Measurements from ENCODE around the gene SDK1. TPM values are rescaled to one million over a fixed set of nuclear protein-coding genes. Genes with fewer than 3 reads are reported as not detected.

Gene SDK1
- total and polyA plus RNA-seq, 2 experiments from 2014 or later: not detected

GRCh38 chr7:3404501-3404900 is 103.4 kb downstream of the SDK1 start:
- H3K27ac ChIP-seq: no peak overlapping the region
- H3K4me1 ChIP-seq (ENCODE audit: insufficient read depth): no peaks in the 10 kb centered on the region
- DNase-seq: no peak
- H4K20me1 ChIP-seq (ENCODE audit: insufficient read depth): no peaks in the 10 kb centered on the region
- no peaks in the 10 kb centered on the region for H3K9me3 ChIP-seq (ENCODE audit: low read depth)
- no peaks in the 10 kb centered on the region for H3K9me2 ChIP-seq (ENCODE audit: insufficient read depth)
- H2AFZ ChIP-seq: no peak overlapping the region
- TF ChIP-seq EZH2 (IDR thresholded peaks at IDR 0.05; ENCODE audit: insufficient read depth, poor library complexity, severe bottlenecking) (no peak), EZH2phosphoT487 (IDR thresholded peaks at IDR 0.05; ENCODE audit: insufficient read depth, low read depth) (no peak)
- no peak overlapping the region for H3K4me2 ChIP-seq (ENCODE audit: unreplicated experiment)
- no peaks in the 10 kb centered on the region for H3K27me3 ChIP-seq (replicated peaks; ENCODE audit: insufficient read depth)
- in situ Hi-C loops (cut with MboI): no loop called here
- H3K36me3 ChIP-seq (ENCODE audit: low read depth): no peaks in the 10 kb centered on the region
- no peaks in the 10 kb centered on the region for H3K79me2 ChIP-seq (ENCODE audit: insufficient read depth)
- H3K4me3 ChIP-seq: no peak overlapping the region
- H3K9ac ChIP-seq: no peak overlapping the region
- WGBS, 2 experiments (ENCODE audit: low coverage in 1 of 2, low lambda C conversion rate in 2 of 2, missing lambda C conversion rate in 2 of 2): 80 to 84% methylated on average over 1 of the region's 1 CpG
- H3F3A ChIP-seq (ENCODE audit: insufficient read depth): no peaks in the 10 kb centered on the region

GRCh38 chr7:3408814-3409595 is 108.0 kb downstream of the SDK1 start:
- TF ChIP-seq EZH2phosphoT487 (IDR thresholded peaks at IDR 0.05; ENCODE audit: insufficient read depth, low read depth) (no peak), EZH2 (IDR thresholded peaks at IDR 0.05; ENCODE audit: insufficient read depth, poor library complexity, severe bottlenecking) (no peak)
- no peak overlapping the region for H3K9ac ChIP-seq
- H3K9me3 ChIP-seq (ENCODE audit: low read depth): no peaks in the 10 kb centered on the region
- H3K27ac ChIP-seq: no peak overlapping the region
- no peaks in the 10 kb centered on the region for H3K9me2 ChIP-seq (ENCODE audit: insufficient read depth)
- H3F3A ChIP-seq (ENCODE audit: insufficient read depth): no peaks in the 10 kb centered on the region
- no peaks in the 10 kb centered on the region for H3K36me3 ChIP-seq (ENCODE audit: low read depth)
- no peak overlapping the region for H3K4me3 ChIP-seq
- in situ Hi-C loops (cut with MboI): no loop called here
- H2AFZ ChIP-seq: no peak overlapping the region
- no peaks in the 10 kb centered on the region for H4K20me1 ChIP-seq (ENCODE audit: insufficient read depth)
- WGBS, 2 experiments (ENCODE audit: low coverage in 1 of 2, low lambda C conversion rate in 2 of 2, missing lambda C conversion rate in 2 of 2): 19 to 21% methylated on average over 5 of the region's 5 CpGs
- no peak for DNase-seq
- H3K27me3 ChIP-seq (replicated peaks; ENCODE audit: insufficient read depth): no peaks in the 10 kb centered on the region
- H3K4me1 ChIP-seq (ENCODE audit: insufficient read depth): no peaks in the 10 kb centered on the region
- no peaks in the 10 kb centered on the region for H3K79me2 ChIP-seq (ENCODE audit: insufficient read depth)
- no peak overlapping the region for H3K4me2 ChIP-seq (ENCODE audit: unreplicated experiment)

GRCh38 chr7:3412871-3413270 is 111.8 kb downstream of the SDK1 start:
- Histone ChIP-seq H3K27me3 (replicated peaks; ENCODE audit: insufficient read depth) (no peaks in the 10 kb centered on the region), H3K4me3 (no peak overlapping the region), H3K9me3 (ENCODE audit: low read depth) (no peaks in the 10 kb centered on the region), H4K20me1 (ENCODE audit: insufficient read depth) (no peaks in the 10 kb centered on the region), H3F3A (ENCODE audit: insufficient read depth) (no peaks in the 10 kb centered on the region), H3K9me2 (ENCODE audit: insufficient read depth) (no peaks in the 10 kb centered on the region), H3K9ac (no peak overlapping the region), H3K27ac (no peak overlapping the region), H3K36me3 (ENCODE audit: low read depth) (no peaks in the 10 kb centered on the region), H3K4me1 (ENCODE audit: insufficient read depth) (no peaks in the 10 kb centered on the region), H2AFZ (no peak overlapping the region), H3K4me2 (ENCODE audit: unreplicated experiment) (no peak overlapping the region), H3K79me2 (ENCODE audit: insufficient read depth) (no peaks in the 10 kb centered on the region)
- in situ Hi-C loops (cut with MboI): no loop called here
- no peak for DNase-seq
- TF ChIP-seq EZH2 (IDR thresholded peaks at IDR 0.05; ENCODE audit: insufficient read depth, poor library complexity, severe bottlenecking) (no peak), EZH2phosphoT487 (IDR thresholded peaks at IDR 0.05; ENCODE audit: insufficient read depth, low read depth) (no peak)
- WGBS, 2 experiments (ENCODE audit: low coverage in 1 of 2, low lambda C conversion rate in 2 of 2, missing lambda C conversion rate in 2 of 2): 22 to 23% methylated on average over 2 of the region's 2 CpGs

- Histone ChIP-seq H3K4me2 (ENCODE audit: unreplicated experiment) (no peak overlapping the region), H2AFZ (no peak overlapping the region), H3K4me1 (ENCODE audit: insufficient read depth) (no peaks in the 10 kb centered on the region), H3F3A (ENCODE audit: insufficient read depth) (no peaks in the 10 kb centered on the region), H3K27ac (no peak overlapping the region), H3K27me3 (replicated peaks; ENCODE audit: insufficient read depth) (no peaks in the 10 kb centered on the region), H3K79me2 (ENCODE audit: insufficient read depth) (no peaks in the 10 kb centered on the region), H3K9me3 (ENCODE audit: low read depth) (no peaks in the 10 kb centered on the region), H3K9me2 (ENCODE audit: insufficient read depth) (no peaks in the 10 kb centered on the region), H3K4me3 (no peak overlapping the region), H3K9ac (no peak overlapping the region), H4K20me1 (ENCODE audit: insufficient read depth) (no peaks in the 10 kb centered on the region), H3K36me3 (ENCODE audit: low read depth) (no peaks in the 10 kb centered on the region)
- 11 to 18% methylated on average over 3 of the region's 3 CpGs for WGBS, 2 experiments (ENCODE audit: low coverage in 1 of 2, low lambda C conversion rate in 2 of 2, missing lambda C conversion rate in 2 of 2)
- in situ Hi-C loops (cut with MboI): no loop called here
- DNase-seq: no peak
- TF ChIP-seq EZH2 (IDR thresholded peaks at IDR 0.05; ENCODE audit: insufficient read depth, poor library complexity, severe bottlenecking) (no peak), EZH2phosphoT487 (IDR thresholded peaks at IDR 0.05; ENCODE audit: insufficient read depth, low read depth) (no peak)
Observed at GRCh38 chr7:3415861-3416312, 114.8 kb downstream of the SDK1 start.

Measured in GM23248 (cell line).